ENCODE results near the gene FAM3A. TPM values are rescaled to one million over a fixed set of nuclear protein-coding genes. Genes with fewer than 3 reads are reported as not detected.

Gene FAM3A
- polyA plus RNA-seq, 1 of the 3 experiments (the other 2 are of a cell fraction): 42.1 TPM

DNA sequence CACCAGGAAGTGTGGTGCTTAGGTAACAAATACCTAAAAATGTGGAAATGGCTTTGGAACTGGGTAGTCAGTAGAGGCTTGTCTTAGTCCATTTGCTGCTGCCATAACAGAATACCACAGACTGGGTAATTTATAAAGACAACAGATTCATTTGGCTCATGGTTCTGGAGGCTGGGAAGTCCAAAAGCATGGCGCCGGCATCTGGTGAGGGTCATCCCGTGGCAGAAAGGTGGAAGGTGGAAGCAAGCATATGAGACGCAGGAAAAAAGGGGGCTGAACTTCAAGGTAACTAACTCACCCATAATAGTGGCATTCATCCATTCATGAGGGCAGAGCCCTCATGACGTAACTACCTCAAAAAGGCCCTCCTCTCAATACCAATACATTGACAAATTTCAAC, 6.6 kb downstream of the FAM3A start:
- Histone ChIP-seq H3K36me3 (replicated peaks in 1 of 2; ENCODE audit: control insufficient read depth in 1 of 2, insufficient read depth in 2 of 2, low read length in 1 of 2) (no peaks in the 10 kb centered on the region), H4K20me1 (ENCODE audit: insufficient read depth) (no peaks in the 10 kb centered on the region), H3F3A (replicated peaks; ENCODE audit: insufficient read depth) (no peaks in the 10 kb centered on the region), H3K27me3 (ENCODE audit: insufficient read depth) (no peaks in the 10 kb centered on the region; the same call in 1 of the 2 replicates), H3K9me2 (no peaks in the 10 kb centered on the region), H3K9ac (no peak overlapping the region), H3K79me2 (ENCODE audit: insufficient read depth) (no peaks in the 10 kb centered on the region), H2AFZ (ENCODE audit: low read depth) (no peak overlapping the region), H3K4me3 (ENCODE audit: low read depth in 2 of 2, low read length in 1 of 2) (no peak overlapping the region), H3K4me2 (no peak overlapping the region), H3K4me1 (ENCODE audit: control insufficient read depth in 1 of 2, insufficient read depth in 2 of 2, low read depth in 1 of 2, low read length in 1 of 2) (no peaks in the 10 kb centered on the region), H3K9me3 (no peaks in the 10 kb centered on the region), H3K27ac (ENCODE audit: low read depth in 2 of 2, low read length in 1 of 2) (no peak overlapping the region)
- POLR2A ChIA-PET: no interaction called here
- WGBS (ENCODE audit: low lambda C conversion rate): 69% methylated on average over 5 of the region's 5 CpGs
- TF ChIP-seq MEF2A (IDR thresholded peaks at IDR 0.05; ENCODE audit: borderline replicate concordance, low read depth) (no peak), SMC3 (IDR thresholded peaks at IDR 0.05; ENCODE audit: low read depth, low read length) (no peak), TCF12 (IDR thresholded peaks at IDR 0.05) (no peak), NRF1 (IDR thresholded peaks at IDR 0.05; ENCODE audit: low read depth, low read length) (no peak), EZH2phosphoT487 (IDR thresholded peaks at IDR 0.05; ENCODE audit: borderline replicate concordance, low read depth) (no peak), FOSL2 (IDR thresholded peaks at IDR 0.05; ENCODE audit: borderline replicate concordance, low read depth) (no peak), CHD2 (IDR thresholded peaks at IDR 0.05; ENCODE audit: low read length, partially characterized antibody) (no peak), MXI1 (IDR thresholded peaks at IDR 0.05; ENCODE audit: low read depth, low read length) (no peak), JUND (IDR thresholded peaks at IDR 0.05) (no peak), RAD21 (IDR thresholded peaks at IDR 0.05; ENCODE audit: low read length) (no peak), GATA2 (CRISPR knock-in tag; IDR thresholded peaks at IDR 0.05) (no peak), FOXJ3 (CRISPR knock-in tag; IDR thresholded peaks at IDR 0.05) (no peak)
- TF ChIP-seq, protein P1, sequence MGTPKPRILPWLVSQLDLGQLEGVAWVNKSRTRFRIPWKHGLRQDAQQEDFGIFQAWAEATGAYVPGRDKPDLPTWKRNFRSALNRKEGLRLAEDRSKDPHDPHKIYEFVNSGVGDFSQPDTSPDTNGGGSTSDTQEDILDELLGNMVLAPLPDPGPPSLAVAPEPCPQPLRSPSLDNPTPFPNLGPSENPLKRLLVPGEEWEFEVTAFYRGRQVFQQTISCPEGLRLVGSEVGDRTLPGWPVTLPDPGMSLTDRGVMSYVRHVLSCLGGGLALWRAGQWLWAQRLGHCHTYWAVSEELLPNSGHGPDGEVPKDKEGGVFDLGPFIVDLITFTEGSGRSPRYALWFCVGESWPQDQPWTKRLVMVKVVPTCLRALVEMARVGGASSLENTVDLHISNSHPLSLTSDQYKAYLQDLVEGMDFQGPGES (IDR thresholded peaks at IDR 0.05; ENCODE audit: low read depth, low read length): no peak
- TF ChIP-seq, protein P2, sequence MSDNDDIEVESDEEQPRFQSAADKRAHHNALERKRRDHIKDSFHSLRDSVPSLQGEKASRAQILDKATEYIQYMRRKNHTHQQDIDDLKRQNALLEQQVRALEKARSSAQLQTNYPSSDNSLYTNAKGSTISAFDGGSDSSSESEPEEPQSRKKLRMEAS (IDR thresholded peaks at IDR 0.05; ENCODE audit: low read depth): no peak
- TF ChIP-seq, protein P3, sequence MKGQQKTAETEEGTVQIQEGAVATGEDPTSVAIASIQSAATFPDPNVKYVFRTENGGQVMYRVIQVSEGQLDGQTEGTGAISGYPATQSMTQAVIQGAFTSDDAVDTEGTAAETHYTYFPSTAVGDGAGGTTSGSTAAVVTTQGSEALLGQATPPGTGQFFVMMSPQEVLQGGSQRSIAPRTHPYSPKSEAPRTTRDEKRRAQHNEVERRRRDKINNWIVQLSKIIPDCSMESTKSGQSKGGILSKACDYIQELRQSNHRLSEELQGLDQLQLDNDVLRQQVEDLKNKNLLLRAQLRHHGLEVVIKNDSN (IDR thresholded peaks at IDR 0.05; ENCODE audit: borderline replicate concordance, low read depth): no peak
- TF ChIP-seq, protein P4, sequence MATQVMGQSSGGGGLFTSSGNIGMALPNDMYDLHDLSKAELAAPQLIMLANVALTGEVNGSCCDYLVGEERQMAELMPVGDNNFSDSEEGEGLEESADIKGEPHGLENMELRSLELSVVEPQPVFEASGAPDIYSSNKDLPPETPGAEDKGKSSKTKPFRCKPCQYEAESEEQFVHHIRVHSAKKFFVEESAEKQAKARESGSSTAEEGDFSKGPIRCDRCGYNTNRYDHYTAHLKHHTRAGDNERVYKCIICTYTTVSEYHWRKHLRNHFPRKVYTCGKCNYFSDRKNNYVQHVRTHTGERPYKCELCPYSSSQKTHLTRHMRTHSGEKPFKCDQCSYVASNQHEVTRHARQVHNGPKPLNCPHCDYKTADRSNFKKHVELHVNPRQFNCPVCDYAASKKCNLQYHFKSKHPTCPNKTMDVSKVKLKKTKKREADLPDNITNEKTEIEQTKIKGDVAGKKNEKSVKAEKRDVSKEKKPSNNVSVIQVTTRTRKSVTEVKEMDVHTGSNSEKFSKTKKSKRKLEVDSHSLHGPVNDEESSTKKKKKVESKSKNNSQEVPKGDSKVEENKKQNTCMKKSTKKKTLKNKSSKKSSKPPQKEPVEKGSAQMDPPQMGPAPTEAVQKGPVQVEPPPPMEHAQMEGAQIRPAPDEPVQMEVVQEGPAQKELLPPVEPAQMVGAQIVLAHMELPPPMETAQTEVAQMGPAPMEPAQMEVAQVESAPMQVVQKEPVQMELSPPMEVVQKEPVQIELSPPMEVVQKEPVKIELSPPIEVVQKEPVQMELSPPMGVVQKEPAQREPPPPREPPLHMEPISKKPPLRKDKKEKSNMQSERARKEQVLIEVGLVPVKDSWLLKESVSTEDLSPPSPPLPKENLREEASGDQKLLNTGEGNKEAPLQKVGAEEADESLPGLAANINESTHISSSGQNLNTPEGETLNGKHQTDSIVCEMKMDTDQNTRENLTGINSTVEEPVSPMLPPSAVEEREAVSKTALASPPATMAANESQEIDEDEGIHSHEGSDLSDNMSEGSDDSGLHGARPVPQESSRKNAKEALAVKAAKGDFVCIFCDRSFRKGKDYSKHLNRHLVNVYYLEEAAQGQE (IDR thresholded peaks at IDR 0.05; ENCODE audit: low read depth, low read length): no peak
- TF ChIP-seq, protein P5, sequence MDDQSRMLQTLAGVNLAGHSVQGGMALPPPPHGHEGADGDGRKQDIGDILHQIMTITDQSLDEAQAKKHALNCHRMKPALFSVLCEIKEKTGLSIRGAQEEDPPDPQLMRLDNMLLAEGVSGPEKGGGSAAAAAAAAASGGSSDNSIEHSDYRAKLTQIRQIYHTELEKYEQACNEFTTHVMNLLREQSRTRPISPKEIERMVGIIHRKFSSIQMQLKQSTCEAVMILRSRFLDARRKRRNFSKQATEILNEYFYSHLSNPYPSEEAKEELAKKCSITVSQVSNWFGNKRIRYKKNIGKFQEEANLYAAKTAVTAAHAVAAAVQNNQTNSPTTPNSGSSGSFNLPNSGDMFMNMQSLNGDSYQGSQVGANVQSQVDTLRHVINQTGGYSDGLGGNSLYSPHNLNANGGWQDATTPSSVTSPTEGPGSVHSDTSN (IDR thresholded peaks at IDR 0.05): no peak
- CTCF ChIA-PET: no interaction called here
- DNase-seq: no peak

All from SK-N-SH (cell line).